DMS53 treated with DMSO at 0.1 percent for 48 hours (cell line): ENCODE measurements around the gene TYW5.

Source experiments
- DNase-seq: peaks from one replicate; lab custom pipeline; 2025; ENCODE audit not compliant: unreplicated experiment; lab: John Stamatoyannopoulos, UW

The TYW5 gene, protein sequence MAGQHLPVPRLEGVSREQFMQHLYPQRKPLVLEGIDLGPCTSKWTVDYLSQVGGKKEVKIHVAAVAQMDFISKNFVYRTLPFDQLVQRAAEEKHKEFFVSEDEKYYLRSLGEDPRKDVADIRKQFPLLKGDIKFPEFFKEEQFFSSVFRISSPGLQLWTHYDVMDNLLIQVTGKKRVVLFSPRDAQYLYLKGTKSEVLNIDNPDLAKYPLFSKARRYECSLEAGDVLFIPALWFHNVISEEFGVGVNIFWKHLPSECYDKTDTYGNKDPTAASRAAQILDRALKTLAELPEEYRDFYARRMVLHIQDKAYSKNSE

GRCh38 chr2:199955339-199956061, at the start of gene TYW5, which contains the start of gene MAIP1:
TYW5 (minus strand) TSS chr2:199955491; CDS start chr2:199955470, 21 bp downstream.
MAIP1 (plus strand) TSS chr2:199955582; CDS start chr2:199955799, 217 bp downstream.
- DNase-seq: peak; percentile 79

- no peak for DNase-seq
These were observed 48.2 kb upstream of the TYW5 start for GRCh38 chr2:200003444-200003843.

DNA sequence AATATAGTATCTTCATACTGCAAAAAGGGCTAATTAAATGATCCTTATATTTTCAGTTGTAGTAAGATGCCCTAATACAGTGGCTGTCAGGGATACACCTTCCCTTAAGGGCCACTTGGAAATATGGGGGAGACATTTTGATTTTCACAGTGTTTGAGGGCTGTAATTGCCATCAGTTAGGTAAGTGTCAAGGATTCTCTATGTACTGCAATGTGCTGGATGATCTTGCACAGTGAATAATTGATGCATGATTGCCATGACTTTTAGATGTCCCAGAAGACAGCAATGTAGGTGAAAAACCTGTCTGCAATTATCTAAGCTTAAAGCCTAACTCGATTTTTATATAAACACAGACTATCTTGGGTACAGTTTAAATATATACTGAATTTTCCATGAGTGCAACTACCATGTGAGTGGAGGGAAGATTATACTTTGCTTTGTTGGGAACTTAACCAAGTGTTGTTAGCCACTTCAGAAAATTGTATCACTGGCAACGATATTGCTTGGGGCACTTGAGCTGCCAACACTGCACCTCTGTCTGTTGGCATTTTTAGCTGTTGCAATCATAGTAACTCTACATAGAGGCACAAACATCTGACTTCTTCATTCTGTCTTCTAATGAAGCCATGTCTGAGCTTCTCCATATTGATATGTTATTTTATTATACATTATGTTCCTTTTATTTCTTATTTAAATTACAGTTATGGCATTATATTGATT, 45.3 kb upstream of the TYW5 start:
- DNase-seq: no peak

DNA sequence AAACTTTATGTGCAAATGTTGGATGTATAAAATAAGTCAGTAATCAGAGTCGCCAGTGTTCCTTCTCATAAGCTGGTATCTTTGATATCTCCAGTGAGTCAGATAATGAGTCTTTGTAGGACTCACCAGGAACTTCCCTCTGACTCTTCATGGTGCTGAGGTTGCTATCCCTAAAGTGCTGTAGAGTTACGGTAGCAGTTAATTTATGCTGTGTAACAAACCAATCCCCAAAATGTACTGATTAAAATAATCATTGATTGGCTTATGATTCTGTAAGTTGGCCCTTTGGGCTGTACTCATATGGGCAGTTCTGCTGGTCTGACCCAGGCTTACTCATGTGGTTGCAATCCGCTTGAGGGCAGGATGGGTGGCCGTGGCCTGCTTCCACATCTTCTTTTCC, 43.9 kb upstream of the TYW5 start:
- DNase-seq: no peak

- DNase-seq: no peak
These were observed 42.0 kb upstream of the TYW5 start for GRCh38 chr2:199997296-199997695.

- no peak for DNase-seq
These were observed 39.6 kb upstream of the TYW5 start for GRCh38 chr2:199994896-199995295.

- DNase-seq: no peak
These were observed 39.1 kb upstream of the TYW5 start for GRCh38 chr2:199994371-199994770.

DNA sequence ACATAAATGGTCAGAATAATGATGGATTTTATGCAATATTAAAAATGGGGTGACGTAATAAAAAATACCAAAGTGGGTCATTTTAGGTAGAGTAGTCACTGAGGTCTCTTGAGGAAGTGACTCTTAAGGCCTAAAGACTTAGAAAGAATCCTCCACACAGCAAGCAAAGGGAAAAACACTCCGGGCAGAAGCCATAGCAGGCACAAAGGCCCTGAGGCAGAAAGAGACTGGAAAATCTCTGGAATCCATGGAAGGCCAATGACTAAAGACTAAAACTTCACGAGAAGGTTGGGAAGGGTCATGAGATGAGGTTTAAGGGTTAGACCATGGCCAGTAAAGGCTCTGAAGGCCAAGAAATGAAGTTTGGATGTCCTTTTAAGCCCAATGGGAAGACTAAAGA, 37.0 kb upstream of the TYW5 start:
- DNase-seq: no peak

DNA sequence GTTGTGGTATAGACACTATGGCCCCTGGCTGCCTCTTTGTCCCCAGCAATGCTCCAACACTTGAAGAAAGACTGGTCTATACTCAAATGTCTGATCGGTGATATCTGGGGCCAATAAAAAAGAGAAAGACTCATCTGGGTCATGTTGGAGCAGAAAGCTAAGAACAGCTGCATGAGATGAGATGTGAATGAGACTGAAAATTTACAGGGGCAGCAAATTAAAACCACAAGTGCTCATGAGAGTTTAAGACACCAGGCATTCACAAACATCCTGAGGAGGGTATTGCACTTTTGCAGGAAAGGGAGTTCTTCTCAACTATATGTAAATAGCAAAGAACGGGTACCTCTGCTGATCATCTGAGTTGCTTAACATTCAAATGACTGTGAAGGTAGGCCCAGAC, 36.4 kb upstream of the TYW5 start:
- no peak for DNase-seq

GRCh38 chr2:199989822-199990221, 34.5 kb upstream of the TYW5 start:
- DNase-seq: no peak

GRCh38 chr2:199988151-199988550, 32.9 kb upstream of the TYW5 start:
- no peak for DNase-seq

DNA sequence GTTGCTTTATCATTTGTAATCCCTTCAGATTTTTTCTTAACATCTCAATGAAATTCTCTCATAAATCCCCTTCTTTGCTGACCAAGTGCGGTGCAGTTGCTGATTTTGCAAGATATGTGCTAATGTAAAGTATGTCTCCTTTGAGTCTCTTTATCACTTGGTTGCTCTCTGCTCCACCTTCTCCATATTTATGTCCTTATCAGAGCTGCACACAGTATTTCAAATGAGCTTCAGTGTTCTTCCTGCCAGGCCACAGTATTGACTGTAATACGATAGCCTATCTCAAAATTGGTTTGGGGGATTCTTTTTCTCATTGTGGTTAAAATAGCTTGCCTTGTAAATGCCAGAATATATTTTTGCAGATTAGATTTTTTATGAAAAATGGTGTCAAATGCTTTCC, 32.3 kb upstream of the TYW5 start:
- DNase-seq: no peak

GRCh38 chr2:199985625-199986207, 30.4 kb upstream of the TYW5 start:
- peak; percentile 80 for DNase-seq

DNA sequence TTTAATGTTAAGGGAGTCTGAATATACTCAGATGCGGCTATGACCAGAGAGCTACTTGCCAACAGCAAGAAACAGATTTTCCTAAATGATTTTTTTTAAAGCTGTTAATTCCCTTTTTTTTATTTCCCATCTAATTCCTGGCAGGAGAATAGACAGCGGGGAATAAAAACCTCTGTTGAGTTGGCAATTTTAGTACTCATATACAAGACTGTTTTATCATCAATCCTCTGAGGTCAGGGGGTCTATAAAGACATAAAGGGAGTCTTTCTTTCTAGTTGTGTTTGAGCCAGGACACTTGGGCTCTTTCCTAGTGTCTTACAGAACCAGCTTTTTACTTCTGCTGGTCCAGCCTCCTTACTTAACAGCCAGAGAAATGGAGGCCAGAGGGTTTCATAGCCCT, 29.5 kb upstream of the TYW5 start:
- no peak for DNase-seq

- no peak for DNase-seq
These were observed 28.9 kb upstream of the TYW5 start for GRCh38 chr2:199984159-199984558.

- DNase-seq: no peak
These were observed 28.2 kb upstream of the TYW5 start for GRCh38 chr2:199983534-199983933.

GRCh38 chr2:199982126-199982843, 27.0 kb upstream of the TYW5 start:
- DNase-seq: no peak

- peak; percentile 57 for DNase-seq
These were observed 24.7 kb upstream of the TYW5 start for GRCh38 chr2:199979832-199980628.

GRCh38 chr2:199979398-199979797, 24.1 kb upstream of the TYW5 start:
- no peak for DNase-seq

GRCh38 chr2:199977984-199978415, 22.7 kb upstream of the TYW5 start:
- DNase-seq: no peak
